GM19455 (cell line): ENCODE data around the gene C6orf62.
"Not testable (repeated sequence)": the region's sequence is repeated elsewhere in the genome, so short reads cannot be mapped to it uniquely, and the experiment has no call there.

Experiments
- ATAC-seq: cut with Tn5 transposase; IDR thresholded peaks from one replicate; pipeline ENCODE4 v1.9.1; 2021; ENCODE audit not compliant: unreplicated experiment

C6orf62 gene

DNA sequence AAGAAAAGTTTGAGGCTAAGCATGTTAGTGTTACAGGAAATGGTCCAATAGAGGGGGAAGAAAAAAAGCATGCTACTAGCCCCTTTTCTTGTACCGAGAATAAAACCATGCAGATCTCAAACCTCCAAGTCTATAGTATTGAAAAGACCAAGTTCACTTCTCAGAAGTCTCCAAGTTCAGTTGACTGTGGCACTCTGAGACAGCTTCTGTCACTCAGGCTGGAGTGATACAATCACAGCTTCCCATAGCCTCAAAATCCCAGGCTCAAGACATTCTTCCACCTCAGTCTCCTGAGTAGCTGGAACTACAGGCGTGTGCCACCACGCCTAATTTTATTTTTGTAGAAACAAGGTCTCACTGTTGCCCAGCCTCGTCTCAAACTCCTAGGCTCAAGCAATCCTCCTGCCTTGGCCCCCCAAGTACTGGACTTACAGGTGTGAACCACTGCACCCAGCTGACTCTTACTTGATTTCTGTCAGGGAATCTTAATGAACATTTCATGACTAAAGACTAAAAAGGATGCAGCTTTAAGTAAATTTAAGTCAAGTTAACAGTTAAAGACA lies 16.2 kb downstream of the C6orf62 start:
- no peak for ATAC-seq

DNA sequence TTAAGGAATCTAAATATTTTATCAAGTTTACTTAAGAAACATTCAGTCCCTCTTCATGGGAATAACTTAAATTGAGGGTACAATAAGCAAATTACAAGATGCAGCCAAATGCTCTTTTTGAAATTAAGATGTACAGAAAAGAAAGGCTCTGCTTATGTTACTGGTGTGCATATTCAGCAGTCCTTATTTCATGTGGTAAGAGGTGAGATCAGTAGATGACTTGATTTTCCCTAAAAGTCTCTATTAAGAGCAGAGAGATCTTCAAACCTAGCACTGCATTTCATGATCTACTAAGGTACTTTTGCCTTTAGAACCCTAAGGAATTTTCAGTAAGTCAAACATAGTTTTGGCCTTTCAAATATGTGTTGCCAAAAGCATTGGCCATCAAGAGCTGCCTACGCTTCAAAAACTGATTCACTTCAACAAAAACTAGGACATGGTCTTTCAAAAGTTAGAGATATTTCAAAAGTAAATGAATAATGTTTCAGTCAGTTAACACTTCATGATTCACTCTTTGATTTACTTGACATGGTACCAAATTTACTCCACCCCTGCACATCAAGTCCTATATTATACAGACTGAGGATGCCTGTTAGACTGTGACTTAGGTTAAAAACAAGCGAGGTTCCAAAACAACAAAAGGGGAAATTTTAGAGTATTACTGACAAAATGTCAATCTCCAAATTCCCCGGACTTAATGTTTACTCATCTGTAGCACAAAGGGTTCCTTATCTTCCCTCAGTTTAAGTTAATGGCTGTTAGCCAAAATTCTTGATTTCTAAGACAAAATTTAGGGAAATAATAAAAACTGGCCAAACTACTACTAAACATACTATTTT lies 19.2 kb downstream of the C6orf62 start:
- ATAC-seq, result no peak

DNA sequence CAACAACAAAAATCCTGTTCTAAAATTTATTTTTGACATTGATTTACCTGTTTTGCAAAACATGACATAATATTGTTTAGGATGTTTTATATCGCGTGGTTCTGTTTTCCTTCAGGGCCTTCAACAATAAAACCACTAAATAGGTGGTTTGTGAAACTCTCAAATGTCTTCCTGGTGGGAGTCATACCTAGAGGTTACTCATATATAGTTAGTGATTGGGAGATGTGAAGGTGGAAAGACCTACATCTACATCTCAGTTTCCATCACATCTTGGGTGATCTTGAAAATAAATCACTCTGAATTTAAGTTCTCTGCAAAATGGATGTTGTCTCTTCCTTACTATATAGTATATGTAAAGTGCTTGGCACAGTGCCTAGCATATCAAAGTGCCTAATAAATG lies 22.9 kb downstream of the C6orf62 start:
- no peak for ATAC-seq

DNA sequence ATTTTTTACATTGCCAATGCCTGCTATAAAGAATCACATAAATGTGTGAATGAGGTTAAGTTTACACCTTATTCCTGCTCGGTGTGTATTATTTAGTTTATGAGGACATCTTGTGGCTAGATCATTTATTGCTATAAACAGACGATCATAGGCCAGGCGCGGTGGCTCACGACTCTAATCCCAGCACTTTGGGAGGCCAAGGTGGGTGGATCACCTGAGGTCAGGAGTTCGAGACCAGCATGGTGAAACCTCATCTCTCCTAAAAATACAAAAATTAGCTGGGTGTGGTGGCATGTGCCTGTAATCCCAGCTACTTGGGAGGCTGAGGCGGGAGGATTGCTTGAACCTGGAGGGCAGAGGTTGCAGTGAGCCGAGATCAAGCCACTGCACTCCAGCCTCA lies 23.3 kb downstream of the C6orf62 start:
- not testable (repeated sequence) for ATAC-seq

DNA sequence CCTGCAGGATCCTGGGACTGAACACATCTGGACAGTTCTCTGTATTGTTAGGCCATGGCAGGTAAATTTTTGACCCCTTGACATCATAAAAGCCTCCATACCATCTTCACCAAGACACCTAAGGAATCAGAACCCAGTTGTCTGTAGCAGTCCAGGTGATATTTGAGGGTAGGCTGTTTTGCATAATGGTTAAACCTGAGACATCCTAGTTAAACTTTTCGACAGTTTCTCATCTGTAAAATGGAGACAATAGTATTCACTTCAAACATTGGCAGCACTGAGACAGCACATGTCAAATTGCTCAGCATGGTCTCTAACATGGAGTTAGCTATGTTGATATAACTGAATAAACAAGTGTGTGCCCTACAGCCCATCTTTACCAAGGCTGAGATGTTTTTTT lies 24.8 kb downstream of the C6orf62 start:
- no peak for ATAC-seq

DNA sequence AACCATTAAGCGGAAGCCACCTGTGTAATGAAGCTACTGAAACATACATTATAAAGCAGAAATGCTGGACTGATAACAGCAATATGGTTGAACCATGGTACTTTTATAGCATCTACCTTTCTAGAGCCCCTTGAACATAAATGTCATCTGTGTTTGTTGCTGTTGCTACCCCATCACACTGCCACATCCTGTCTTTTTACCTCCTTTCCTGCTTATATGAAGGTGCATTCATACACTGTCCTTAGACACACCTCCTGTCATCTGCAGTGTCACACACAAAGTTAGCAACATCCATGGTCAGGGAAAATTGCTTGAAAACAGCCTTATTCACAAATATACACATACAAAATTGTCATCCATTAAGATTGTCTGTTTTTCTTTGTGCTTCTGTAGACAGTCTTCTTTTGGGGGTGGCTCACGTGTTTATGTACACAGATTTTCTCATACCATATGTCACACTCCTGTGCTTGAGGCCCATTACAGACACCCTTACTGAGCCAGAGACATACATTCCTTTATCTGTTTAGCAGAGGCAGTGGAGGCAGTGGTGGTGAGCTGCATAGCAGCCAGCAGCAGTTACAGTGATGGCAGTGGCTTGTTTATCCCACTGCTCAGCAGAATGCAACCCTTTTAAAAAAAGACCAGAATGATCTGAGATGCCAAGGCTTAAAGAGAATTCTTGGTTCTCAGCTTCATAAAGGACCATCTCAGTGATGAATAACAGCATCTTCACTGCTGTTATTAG lies 25.9 kb downstream of the C6orf62 start:
- no peak for ATAC-seq

DNA sequence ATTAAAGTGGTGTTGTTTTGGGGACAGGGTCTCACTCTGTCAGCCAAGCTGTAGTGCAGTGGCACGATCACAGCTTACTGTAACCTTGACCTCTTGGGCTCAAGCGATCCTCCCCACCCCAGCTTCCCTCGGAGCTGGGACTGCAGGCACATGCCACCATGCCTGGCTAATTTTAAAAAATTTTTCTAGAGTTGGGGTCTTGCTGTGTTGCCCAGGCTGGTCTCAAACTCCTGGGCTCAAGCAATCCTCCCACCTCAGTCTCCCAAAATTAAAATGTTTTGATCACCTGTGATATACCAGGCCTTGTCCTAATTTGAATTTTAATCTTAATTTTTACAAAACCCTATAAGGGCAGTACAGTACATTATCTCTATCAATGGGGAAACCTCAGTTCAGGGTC lies 26.5 kb downstream of the C6orf62 start:
- no peak for ATAC-seq

DNA sequence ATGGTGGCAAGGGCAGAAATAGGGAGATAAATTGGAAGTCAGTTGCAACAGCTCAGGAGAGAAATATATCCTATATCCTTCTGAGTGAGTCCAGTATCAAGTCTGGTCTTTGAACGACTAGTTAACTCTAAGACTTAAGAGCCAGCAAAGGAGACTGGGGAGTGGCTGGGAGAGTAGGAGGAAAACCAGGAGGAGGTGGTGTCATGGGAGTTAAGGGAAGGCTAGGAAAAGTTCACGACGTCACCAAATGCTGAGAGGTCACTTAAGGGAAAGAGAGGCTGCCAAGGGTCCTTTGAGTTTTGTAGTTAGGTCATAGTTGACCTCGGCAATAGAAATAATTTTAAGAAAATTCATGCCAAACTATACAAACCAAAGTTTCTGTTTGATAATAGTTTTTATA lies 27.0 kb downstream of the C6orf62 start:
- no peak for ATAC-seq

DNA sequence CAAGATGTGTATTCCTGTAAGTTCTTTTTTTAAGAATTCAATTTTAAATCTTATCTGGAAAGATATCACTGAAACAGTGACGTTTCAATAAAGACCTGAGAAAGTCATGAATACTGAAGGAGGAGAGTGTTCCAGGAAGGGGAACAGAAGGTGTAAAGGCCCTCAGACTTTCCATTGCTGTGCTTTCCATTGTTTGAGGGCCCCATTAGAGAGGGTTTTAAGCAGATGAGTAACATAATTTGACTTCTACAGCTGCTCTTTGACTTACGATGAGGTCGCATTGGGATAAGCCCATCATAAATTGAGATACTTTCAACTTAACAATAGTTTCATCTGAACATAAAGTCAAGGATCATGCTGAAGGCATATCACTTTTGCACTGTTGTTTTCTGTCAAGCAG lies 27.4 kb downstream of the C6orf62 start:
- no peak for ATAC-seq

DNA sequence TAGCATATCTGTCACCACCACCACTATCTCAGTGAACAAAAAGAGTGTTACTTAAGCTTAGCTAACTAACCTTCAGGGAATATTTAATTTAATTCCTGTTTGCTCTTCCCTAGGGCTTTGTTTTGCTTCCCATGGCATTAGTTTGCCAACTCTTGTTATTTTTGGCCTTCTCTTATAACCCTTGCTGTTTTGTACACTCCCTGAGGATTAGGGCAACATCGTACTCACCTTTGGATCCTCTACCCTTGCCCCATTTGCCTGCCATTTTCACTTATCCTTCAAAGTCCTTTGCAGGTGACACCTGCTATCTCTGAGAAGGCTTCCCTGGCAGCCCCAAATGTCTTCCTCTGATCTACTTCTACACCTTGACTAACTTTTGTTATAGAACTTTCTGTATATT lies 28.4 kb downstream of the C6orf62 start:
- ATAC-seq, result no peak

DNA sequence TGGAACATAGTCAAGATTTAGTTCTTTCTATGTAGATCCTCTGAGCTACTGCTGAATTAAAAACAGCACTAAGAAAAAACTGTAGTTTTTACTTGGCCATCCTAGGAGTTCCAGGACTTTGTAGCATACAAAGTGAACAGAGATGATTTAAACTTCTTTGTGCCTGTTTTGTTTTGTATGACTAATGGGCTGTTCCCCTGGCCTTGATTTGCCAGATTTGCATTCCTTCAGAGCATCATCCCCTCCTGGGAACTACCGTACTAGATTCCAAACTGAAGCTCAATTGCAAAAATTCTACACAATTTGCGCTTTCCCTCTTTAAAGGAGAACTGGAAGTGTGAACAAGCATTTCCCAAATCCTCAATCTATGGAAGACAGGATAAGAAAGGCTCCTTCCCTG lies 29.0 kb downstream of the C6orf62 start:
- no peak for ATAC-seq

DNA sequence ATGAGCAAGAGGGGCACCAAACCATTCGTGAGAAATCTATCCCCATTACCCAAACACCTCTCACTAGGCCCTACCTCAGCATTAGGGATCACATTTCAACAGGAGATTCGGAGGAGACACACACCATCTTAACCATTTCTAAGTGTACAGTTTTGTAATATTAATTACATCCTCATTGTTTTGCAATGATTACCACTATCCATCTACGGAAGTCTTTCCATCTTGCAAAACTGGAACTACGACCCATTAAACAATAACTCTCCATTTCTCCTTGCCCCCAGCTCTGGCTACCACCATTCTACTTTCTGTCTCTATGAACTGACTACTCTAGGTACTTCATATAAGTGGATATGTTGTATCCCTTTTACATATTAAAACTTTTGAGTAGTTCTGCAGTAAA lies 32.0 kb downstream of the C6orf62 start:
- ATAC-seq, result no peak

DNA sequence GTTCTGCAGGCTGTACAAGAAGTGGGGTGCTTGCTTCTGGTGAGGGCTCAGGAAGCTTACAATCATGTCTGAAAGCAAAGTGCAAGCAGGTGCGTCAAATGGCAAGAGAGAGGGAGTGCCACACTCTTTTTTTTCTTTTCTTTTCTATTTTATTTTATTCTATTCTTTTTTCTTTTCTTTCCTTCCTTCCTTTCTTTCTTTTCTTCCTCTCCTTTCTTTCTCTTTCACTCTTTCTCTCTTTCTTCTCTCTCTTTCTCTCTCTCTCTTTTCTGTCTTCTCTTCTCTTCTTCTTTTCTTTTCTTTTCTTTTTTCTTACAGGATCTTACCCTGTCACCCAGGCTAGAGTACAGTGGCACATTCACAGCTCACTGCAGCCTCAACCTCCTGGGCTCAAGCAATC lies 32.5 kb downstream of the C6orf62 start:
- ATAC-seq, result no peak

DNA sequence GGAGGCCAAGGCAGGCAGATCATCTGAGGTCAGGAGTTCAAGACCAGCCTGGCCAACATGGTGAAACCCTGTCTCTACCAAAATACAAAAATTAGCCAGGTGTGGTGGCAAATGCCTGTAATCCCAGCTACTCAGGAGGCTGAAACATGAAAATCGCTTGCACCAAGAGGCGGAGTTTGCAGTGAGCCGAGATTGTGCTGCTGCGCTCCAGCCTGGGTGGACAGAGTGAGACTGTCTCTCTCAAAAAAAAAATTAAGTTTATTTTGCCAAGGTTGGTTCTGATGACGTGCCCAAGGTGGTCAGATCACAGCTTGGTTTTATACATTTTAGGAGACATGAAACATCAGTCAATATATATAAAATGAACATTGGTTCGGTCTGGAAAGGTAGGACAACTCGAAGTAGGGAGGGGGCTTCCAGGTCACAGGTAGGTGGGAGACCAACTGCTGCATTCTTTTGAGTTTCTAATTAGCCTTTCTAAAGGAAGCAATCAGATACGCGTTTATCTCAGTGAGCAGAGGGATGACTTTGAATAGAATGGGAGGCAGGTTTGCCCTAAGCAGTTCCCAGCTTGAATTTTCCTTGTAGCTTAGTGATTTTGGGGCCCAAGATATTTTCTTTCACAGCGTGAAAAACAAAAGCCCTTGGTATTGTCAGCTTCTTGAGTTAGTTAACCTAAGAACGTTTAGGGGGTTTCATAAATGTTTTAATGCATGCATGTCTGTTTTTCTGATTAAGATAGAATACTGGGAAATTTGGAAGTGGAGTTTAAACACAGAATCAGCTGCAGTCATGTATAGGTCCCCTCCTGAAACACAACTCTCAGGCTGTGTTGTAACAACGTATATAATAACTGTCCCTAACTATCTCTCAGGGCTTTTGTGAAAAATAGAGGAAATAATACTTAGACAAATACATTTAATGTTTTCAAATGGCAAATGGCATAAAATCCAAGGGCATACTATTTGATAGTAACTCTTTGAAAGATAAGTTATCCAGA lies 35.4 kb downstream of the C6orf62 start:
- ATAC-seq, result no peak

DNA sequence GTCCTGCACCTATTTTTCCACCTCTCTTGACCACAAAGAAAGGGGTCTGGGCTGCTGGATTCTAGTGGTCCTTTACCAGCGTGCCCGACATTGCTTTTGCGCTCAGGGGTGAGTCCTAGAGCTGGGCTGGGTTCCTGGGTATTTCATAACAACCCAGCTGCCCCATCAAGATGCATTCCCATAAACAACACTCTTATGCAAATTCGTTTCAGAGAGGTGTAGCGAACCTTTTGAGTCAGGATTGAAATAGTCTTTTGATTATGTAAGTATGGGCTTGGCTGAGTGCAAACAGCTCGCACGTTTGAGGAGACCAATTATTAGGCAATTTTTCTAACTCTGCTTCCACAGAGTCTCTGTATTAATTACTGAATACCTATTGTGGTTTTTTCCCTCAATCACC lies 38.4 kb downstream of the C6orf62 start:
- no peak for ATAC-seq

DNA sequence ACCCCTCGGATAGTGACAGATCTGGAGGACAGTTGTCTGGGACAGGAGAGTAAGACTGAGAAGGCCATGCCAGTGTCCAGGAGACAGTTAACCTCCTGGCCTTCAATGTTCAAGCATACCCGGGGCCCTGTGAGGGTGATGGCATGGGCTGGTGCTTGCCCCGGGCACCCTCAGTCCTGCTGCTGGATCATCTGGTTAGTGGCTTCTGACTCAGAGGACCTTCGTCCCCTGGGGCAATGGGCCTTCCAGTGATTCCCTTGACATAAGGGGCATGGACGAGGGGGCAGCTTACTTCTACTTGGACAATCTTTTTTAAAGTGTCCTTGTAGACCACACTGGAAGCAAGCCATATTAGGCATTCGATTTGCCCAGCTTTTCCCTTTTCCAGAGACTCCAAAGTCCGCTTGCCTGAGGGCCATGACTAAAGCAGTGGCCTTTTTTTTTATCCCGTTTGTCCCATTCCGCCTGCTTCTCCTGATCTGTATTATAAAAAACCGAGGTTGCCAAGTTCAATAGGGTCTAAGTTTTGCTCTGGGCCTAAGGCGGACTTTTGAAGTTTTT lies 40.1 kb downstream of the C6orf62 start:
- not testable (repeated sequence) for ATAC-seq

DNA sequence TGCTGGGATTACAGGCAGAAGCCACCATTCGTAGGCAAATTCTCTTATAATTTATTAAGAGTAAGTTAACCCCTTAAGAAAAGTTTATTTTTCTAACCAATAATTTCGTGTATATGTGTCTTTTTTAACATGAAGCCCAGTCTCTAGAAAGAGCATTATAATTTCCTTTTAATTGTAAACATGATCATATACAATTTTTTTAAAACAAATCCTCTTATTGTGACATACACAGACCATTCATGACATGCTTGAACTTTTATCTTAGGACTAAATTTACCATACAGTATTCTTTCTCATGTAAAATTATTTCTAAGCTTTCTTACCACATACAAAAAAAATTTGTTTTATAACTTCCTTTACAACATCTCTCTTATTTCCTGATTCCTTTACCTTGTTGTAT lies 45.3 kb downstream of the C6orf62 start:
- ATAC-seq, result no peak

DNA sequence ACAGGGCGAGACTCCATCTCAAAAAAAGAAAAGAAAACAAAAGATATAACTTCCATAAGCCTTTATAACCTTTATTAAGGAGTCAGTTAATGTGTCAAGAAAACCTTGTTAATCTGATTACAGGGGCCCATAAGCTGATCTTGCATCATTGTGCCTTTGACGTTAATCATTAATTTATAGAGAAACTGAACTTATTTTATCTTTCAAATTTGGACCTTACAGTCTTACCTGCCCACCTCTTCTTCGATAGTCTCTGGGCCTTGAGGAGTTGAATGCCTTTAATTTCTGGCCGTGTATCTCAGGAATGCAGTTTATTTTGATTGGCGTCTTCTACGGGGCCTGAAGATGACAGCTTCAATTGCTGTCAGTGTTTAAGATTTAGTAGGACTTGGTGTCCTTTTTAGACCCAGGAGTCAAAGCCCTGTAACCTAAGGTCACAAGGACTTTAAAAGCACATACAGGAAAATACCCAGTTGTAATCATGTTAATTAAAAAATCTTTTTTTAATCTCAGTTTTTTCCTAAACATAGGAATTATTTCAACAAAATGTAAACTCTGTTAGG lies 46.3 kb downstream of the C6orf62 start:
- ATAC-seq, result no peak

DNA sequence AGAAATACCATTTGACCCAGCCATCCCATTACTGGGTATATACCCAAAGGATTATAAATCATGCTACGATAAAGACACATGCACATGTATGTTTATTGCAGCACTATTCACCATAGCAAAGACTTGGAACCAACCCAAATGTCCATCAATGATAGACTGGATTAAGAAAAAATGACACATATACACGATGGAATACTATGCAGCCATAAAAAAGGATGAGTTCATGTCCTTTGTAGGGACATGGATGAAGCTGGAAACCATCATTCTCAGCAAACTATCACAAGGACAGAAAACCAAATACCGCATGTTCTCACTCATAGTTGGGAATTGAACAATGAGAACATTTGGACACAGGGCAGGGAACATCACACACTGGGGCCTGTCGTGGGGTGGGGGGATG lies 47.9 kb downstream of the C6orf62 start:
- not testable (repeated sequence) for ATAC-seq

DNA sequence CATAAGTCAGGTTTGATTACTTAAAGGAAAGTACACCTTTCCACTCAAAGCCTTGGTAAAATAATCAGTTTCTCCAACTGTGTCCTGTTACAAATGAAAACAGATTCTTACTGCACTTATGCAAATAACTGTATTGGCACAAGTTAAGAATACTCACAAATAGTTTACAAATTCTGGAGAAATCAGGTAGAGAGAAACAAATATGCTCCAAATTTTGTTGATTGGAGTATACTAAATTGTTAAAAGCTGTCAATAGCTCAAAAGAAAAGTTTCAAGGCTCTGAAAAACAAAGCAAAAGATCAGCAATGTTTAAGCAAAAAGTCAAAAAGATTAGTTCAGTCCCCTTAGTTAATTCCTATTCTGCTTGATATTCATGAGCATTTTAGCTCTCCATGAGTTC lies 48.5 kb downstream of the C6orf62 start:
- not testable (repeated sequence) for ATAC-seq
